ENCODE measurements around the gene HDDC3. TPM values are rescaled to one million over a fixed set of nuclear protein-coding genes. Genes with fewer than 3 reads are reported as not detected.
"Not testable (repeated sequence)": the region's sequence is repeated elsewhere in the genome, so short reads cannot be mapped to it uniquely, and the experiment has no call there.

Gene HDDC3
- total RNA-seq, 1 experiment from 2014 or later = 51.9 TPM

DNA sequence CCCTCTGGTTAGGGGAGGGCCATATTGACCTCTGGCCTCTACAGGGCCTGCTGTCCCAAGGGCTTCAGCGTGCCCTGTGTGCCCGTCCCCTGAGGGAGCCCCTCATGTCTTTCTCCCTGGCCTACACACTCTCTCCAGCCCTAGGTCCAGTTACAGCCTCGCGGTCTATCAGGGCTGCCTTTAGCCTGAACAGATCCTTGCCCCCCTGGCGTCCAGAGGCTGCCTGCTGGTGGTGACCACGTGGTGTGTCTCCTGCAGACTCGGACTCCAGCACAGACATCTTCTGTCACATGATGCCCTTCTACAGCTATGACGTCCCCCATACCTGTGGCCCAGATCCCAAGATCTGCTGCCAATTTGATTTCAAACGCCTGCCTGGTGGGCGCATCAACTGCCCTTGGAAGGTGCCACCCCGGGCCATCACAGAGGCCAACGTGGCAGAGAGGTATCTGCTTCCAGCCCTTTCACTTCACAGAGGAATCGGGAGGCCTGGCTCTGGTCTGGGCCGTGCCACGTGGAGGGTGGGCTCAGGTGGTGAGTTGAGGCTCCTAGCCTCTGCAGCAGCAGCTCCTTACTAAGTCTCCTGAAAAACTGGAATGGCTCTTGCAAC is 25.2 kb downstream of the HDDC3 start:
- H3K9me3 ChIP-seq = no peaks in the 10 kb centered on the region
- no peak for DNase-seq
- no peak overlapping the region for H3K4me3 ChIP-seq
- peaks cover 48% of the 10 kb centered on the region for H3K36me3 ChIP-seq
- H3K27me3 ChIP-seq = no peaks in the 10 kb centered on the region

DNA sequence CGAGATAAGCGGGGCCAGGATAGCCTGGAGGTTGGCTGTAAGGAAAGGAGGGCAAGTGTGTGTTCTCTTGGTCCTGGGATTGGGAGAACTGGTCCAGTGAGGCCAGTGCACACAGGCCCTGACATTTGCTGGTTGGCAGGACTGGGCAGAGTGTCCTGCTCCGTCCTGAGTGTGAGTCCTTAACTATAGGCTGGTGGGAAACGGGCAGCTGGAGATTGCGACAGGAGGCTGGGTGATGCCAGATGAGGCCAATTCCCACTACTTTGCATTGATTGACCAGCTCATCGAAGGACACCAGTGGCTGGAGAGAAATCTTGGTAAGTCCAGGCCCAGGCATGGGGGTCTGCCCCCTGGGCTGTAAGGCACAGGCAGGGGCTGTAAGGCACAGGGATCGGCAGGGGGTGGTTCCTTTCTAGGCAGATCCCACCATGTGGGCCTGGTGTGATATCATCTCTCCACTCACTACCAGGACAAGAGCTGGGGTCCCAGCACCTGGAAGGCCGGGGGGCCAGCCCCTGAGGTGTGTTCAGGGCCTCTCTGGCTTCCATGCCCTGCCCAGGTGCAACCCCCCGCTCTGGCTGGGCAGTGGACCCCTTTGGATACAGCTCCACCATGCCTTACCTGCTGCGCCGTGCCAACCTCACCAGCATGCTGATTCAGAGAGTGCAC is 26.0 kb downstream of the HDDC3 start:
- H3K9me3 ChIP-seq = no peaks in the 10 kb centered on the region
- no peaks in the 10 kb centered on the region for H3K27me3 ChIP-seq
- no peak for DNase-seq
- no peak overlapping the region for H3K4me3 ChIP-seq
- peaks cover 47% of the 10 kb centered on the region for H3K36me3 ChIP-seq

DNA sequence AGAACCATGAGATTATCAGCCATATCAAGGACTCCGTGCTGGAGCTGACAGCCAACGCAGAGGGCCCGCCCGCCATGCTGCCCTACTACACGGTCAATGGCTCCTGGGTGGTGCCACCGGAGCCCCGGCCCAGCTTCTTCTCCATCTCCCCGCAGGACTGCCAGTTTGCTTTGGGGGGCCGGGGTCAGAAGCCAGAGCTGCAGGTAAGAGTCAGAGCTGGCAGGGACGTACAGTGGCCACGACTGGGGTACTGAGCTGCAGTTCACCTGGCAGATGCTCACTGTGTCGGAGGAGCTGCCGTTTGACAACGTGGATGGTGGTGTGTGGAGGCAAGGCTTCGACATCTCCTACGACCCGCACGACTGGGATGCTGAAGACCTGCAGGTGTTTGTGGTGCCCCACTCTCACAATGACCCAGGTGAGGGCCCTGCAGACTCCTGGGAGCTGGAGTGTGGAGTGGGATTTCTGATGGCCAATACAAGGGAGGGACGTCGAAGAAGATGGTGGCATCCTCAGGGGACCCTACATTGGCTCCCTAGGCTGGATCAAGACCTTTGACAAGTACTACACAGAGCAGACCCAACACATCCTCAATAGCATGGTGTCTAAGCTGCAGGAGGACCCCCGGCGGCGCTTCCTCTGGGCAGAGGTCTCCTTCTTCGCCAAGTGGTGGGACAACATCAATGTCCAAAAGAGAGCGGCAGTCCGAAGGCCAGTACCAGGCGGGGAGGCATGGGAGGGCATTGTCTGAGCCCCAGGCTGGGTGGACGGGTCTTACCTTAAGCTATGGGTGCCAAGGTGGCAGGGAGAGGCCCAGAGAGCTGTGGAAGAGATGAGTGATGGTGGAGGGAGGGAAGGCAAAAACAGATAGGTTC is 26.8 kb downstream of the HDDC3 start:
- no peaks in the 10 kb centered on the region for H3K27me3 ChIP-seq
- no peak for DNase-seq
- no peaks in the 10 kb centered on the region for H3K9me3 ChIP-seq
- peaks cover 41% of the 10 kb centered on the region for H3K36me3 ChIP-seq
- H3K4me3 ChIP-seq = no peak overlapping the region

DNA sequence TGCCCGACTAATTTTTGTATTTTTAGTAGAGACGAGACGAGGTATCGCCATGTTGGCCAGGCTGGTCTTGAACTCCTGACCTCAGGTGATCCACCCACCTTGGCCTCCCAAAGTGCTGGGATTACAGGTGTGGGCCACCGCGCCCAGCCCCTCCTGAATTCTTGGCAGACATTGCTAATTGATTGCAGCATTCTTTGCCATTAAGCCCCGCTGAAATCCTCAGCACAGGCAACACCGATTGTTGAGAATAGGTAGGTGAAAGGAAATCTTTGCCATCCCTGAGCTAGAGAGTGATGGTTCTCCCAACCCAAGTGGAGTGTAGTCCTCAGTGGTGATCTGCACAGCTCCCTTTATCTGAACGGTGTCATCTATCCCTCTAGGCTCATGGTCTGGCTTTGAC is 27.6 kb downstream of the HDDC3 start:
- DNase-seq = no peak
- Histone ChIP-seq H3K27me3 (no peaks in the 10 kb centered on the region), H3K4me3 (no peak overlapping the region), H3K36me3 (peaks cover 33% of the 10 kb centered on the region), H3K9me3 (no peaks in the 10 kb centered on the region)

DNA sequence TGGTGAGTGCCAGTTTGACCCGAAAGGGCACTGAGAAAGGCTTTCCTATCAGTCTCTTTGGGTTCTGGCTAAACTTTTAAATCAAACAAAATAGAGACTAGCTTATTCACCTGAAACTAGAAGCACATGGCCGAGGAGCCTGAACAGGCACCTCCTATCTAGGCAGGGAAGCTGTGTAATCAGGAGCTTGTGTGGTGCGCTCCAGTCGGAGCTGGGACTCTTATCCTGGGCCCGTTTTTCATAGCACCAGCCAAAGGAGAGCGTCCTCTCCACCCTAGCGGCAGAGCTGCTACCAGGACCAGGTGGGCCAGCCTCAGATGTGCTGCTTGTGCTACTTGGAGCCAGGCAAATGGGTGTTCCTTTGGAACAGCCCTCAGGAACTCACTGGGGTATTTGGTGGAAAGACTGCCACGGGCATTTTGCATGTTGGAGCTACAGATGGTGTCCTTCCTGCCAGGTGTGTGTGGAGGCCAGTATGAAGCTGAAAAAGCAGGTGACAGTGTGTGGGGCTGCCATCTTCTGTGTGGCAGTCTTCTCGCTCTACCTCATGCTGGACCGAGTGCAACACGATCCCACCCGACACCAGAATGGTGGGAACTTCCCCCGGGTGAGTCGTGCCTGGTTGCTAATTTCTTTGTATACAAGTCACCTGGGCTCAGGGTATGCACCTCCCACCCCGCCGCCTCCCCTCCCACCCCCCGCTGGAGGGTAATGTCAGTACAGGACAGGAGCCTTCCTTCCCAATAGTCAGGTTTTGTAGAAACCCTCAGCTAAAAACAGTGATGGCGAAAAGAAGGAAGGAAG is 28.4 kb downstream of the HDDC3 start:
- Histone ChIP-seq H3K36me3 (peaks cover 30% of the 10 kb centered on the region), H3K9me3 (no peaks in the 10 kb centered on the region), H3K27me3 (no peaks in the 10 kb centered on the region), H3K4me3 (peak overlapping the region; percentile 70)
- DNase-seq = no peak

DNA sequence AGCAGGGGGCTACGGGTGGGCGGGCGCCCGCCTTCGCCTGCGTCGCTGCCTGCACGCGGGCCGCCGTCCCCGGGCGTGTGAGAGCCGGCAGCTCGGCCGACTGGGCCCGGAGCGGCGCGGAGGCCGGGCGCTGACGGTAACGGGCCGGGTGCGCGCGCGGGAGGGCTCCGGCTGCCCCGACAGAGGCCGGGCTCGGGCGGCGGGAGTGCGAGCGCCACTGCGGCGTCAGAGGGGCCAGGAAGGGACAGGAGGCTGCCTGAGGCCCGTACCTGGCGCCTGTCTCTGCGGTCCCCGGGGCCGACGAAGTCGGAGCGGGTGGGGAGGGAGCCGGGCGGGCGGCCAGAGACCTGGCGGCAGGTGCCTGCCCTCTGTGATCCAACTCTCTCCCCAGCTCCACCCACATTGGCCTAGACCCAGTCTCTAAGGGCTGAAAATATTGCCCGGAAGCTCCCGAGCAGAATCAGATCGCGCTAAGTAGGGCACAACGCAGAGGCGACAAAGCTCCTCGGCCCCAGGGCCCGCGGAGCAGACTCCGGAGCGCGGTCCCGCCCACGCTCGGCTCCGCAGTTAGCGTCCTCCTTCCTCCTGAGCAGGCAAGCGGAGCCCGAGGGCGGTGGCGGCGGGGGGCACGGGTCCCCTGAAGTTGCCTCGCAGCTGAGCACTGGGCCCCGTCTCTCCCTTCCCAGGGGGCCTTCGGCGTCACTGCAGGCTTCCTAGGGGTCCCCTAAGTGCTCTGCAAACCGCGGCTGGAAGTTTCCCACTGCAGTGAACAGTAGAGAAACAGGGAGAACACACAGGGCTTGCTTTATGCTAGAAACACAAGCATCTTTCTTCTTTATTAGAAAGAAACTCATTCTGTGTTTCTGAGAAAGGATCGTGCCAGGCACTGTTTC is 29.3 kb downstream of the HDDC3 start, which contains the start of gene MAN2A2:
MAN2A2 (plus strand) TSS at position 463 of the 893 bp plus-strand sequence. CDS start 906 bp downstream, outside the sequence.
- Histone ChIP-seq H3K36me3 (peaks cover 30% of the 10 kb centered on the region), H3K4me3 (peak within 1 kb of the TSS; percentile 71), H3K27me3 (no peaks in the 10 kb centered on the region), H3K9me3 (no peaks in the 10 kb centered on the region)
- DNase-seq = peak; percentile 62

DNA sequence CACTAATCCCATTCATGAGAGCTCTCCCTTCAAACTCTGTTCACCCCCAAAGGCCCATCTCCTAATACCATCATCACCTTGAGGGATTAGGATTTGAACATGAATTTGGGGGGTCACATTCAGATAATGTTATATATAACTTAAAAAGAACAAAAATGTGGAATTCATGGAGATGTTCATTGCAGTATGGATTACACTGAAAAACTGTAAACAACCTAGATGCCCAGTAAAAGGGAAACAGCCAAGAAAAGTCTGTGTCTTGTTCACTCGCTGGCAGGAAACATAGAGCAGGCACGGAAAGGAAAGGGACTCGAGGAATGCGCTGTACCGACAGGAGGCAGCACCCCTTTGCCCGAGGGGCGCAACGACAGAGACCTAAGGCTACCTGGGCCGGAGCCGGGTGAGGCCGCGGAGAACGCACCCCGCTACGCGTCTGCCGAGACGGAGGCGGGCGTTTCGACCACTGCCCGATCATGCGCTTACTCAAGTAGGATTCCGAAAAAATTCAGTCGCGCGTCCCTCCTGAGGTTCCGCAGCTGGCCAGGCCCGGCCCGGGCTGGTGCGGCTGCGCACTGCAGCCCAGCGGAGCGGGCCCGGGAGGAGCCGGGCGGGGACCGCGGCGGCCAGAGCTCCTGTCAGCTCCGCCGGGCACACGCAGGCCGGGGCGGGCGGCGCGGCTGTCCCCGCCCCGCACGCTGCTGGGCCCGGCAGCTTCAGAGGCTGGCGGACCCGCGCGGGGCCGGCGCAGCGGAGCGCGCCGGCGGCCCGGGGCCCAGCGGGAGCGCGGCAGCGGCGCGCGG is 30.1 kb downstream of the HDDC3 start:
- Histone ChIP-seq H3K9me3 (no peaks in the 10 kb centered on the region), H3K4me3 (peak overlapping the region; percentile 71), H3K27me3 (no peaks in the 10 kb centered on the region), H3K36me3 (peaks cover 25% of the 10 kb centered on the region)
- DNase-seq = peak; percentile 80

DNA sequence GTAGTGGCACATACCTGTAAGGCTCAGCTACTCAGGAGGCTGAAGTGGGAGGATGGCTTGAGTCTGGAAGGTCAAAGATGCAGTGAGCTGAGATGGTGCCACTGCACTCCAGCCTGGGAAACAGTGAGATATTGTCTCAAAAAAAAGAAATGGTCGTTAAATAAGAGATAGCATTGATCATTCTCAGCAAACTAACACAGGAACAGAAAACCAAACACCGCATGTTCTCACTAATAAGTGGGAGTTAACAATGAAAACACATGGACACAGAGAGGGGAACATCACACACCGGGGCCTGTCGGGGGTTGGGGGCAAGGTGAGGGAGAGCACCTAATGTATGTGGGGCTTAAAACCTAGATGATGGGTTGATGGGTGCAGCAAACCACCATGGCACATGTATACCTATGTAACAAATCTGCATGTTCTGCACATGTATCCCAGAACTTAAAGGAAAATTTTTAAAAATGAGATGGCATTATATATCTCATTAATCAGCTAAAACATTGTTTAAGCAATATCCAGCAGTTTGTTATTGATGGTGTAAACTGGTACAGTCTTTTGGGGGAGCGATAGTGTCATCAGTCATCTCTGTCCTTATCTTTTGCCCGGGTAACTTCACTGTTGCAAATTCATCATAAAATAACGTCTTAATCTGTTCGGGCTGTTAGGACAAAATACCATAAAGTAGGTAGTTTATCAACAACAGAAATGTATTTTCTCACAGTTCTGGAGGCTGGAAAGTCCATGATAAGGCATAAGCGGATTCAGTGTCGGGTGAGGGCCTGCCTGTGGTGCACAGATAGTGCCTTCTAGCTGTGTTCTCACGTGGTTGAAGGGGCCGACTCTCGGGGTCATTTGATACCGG is 30.9 kb downstream of the HDDC3 start:
- Histone ChIP-seq H3K9me3 (no peaks in the 10 kb centered on the region), H3K36me3 (peaks cover 17% of the 10 kb centered on the region), H3K27me3 (no peaks in the 10 kb centered on the region), H3K4me3 (peak overlapping the region; percentile 71)
- no peak for DNase-seq

DNA sequence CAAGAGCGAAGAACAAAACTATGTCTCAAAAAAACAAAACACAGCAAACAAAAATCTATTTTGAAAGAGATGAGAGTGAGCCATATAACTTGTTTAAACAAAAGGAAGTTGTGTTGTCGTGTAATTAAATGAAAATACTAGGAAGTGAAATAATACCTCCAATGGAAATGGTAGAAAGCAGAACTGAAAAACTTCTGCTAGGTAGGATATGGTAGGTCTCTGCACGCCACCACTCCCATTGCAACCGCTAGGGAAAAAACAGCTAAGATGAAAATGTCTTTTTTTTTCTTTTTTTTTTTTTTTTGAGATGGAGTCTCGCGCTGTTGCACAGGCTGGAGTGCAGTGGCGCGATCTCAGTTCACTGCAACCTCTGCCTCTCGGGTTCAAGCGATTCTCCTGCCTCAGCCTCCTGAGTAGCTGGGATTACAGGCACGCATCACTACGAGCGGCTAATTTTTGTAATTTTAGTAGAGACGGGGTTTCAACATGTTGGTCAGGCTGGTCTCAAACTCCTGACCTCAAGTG is 35.2 kb downstream of the HDDC3 start:
- DNase-seq, H3K9me3 ChIP-seq, H3K4me3 ChIP-seq, H3K27me3 ChIP-seq, H3K36me3 ChIP-seq: not testable (repeated sequence)

DNA sequence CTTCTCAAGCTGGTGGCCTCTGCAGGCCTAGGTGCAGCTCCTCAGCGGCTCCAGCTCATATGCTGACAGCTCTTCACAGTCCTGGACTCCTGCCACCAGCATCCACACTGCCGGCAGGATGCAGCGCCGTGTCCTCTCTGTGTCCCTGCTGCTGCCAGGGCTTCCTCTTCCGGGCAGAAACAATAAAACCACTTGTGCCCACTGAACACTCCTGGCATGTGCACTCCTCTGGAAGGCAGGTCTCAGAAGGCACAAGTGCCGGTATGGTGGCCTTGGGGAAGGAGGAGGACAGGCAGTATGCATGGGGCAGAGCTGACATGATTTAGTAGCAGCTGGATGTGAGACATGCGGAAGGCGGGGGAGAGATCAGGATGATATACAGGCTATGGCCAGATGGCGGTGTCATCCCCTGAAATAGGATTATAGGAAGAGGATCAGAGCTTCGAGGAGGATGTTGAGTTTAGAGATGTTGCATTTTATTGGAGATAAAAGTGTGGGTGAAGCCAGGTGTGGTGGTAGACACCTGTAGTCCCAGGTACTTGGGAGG is 36.7 kb downstream of the HDDC3 start:
- no peaks in the 10 kb centered on the region for H3K36me3 ChIP-seq
- no peak for DNase-seq
- H3K4me3 ChIP-seq = no peak overlapping the region
- H3K27me3 ChIP-seq = no peaks in the 10 kb centered on the region
- no peaks in the 10 kb centered on the region for H3K9me3 ChIP-seq

DNA sequence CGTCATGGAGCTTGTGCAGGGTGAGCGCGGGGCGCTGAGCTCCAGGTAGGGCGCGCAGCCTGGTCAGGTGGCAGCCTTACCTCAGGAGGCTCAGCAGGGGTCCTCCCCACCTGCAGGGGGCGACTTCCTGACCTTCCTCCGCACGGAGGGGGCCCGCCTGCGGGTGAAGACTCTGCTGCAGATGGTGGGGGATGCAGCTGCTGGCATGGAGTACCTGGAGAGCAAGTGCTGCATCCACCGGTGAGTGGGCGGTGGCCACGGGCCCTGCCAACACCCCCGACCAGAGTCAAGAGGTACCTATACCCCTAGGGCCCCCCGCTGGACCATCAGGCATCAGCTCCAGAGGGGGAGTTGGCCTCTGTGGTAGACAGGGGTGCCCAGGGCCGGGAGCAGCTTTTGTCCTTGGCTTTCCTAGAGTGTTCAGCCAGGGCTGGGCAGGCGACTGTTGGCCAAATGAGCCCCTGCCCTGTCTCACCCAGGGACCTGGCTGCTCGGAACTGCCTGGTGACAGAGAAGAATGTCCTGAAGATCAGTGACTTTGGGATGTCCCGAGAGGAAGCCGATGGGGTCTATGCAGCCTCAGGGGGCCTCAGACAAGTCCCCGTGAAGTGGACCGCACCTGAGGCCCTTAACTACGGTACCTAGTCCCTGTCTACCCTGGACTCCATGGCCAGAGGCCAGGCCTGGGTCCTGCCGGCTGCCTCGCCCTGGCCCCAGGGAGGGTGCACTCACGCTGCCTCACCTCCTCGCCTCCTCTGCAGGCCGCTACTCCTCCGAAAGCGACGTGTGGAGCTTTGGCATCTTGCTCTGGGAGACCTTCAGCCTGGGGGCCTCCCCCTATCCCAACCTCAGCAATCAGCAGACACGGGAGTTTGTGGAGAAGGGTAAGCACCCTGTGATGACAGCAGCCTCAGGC is 38.9 kb downstream of the HDDC3 start:
- DNase-seq = no peak
- H3K9me3 ChIP-seq = no peaks in the 10 kb centered on the region
- H3K4me3 ChIP-seq = no peak overlapping the region
- no peaks in the 10 kb centered on the region for H3K36me3 ChIP-seq
- H3K27me3 ChIP-seq = no peaks in the 10 kb centered on the region

DNA sequence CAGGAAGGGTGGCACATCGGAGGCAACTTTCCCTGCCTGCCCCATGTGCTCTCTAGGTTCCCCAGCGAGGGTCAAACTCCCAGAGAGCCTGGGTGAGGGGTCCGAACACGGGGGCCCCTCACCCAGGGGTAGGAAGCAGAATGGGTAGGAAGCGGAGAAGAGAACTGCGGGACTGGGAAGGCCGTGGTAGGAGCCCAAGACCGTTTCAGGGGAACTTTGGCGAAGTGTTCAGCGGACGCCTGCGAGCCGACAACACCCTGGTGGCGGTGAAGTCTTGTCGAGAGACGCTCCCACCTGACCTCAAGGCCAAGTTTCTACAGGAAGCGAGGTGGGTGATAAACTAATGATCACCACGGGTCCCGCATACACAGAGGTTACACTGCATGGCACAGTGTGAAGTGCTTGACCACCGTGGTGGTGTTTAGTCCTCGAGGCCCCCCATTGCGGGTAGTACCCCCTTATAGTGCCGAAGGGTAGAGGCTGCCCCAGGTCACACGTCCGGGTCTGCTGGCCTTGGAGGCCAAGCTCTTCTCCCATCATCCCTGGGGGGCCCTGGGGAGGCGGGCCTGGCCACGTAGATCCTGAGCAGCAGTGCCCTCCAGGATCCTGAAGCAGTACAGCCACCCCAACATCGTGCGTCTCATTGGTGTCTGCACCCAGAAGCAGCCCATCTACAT is 39.7 kb downstream of the HDDC3 start:
- no peak for DNase-seq
- Histone ChIP-seq H3K9me3 (no peaks in the 10 kb centered on the region), H3K4me3 (no peak overlapping the region), H3K36me3 (no peaks in the 10 kb centered on the region), H3K27me3 (no peaks in the 10 kb centered on the region)

Data from MG63 (cell line).